K562 (cell line): Measurements from ENCODE around the gene CFAP53.

Experiments
- EGR1 ChIP-seq: fragments of 450-650 bp; conservative IDR thresholded peaks from 2 replicates; pipeline ENCODE4 v1.6.1; 2017; ENCODE audit warnings: mild to moderate bottlenecking
- GATA2 ChIP-seq: sonication (generic); formaldehyde crosslinking; IDR thresholded peaks from 2 replicates; pipeline ENCODE4 v1.4.0; 2020; ENCODE audit warnings: mild to moderate bottlenecking, missing genetic modification reagents
- TAF1 ChIP-seq: IDR thresholded peaks from 2 replicates; pipeline ENCODE4 v1.6.1; 2011; ENCODE audit warnings: mild to moderate bottlenecking, low read length, moderate library complexity; ENCODE audit not compliant: insufficient read depth, control insufficient read depth, severe bottlenecking; ENCODE audit errors: extremely low read depth
- TF ChIP-seq, protein P1 (sequence below): fragments of 250-450 bp; sonication (Bioruptor Pico); IDR thresholded peaks from 2 replicates; pipeline ENCODE4 v1.4.0; 2020; ENCODE audit warnings: mild to moderate bottlenecking, moderate library complexity
- TF ChIP-seq, protein P2 (sequence below): sonication (generic); formaldehyde crosslinking; IDR thresholded peaks from 2 replicates; pipeline ENCODE4 v1.8.1; 2023; ENCODE audit warnings: mild to moderate bottlenecking, missing genetic modification reagents
- TF ChIP-seq, protein P3 (sequence below): sonication (generic); formaldehyde crosslinking; IDR thresholded peaks from 2 replicates; pipeline ENCODE4 v1.8.1; 2023; ENCODE audit warnings: mild to moderate bottlenecking, missing genetic modification reagents

DNA sequence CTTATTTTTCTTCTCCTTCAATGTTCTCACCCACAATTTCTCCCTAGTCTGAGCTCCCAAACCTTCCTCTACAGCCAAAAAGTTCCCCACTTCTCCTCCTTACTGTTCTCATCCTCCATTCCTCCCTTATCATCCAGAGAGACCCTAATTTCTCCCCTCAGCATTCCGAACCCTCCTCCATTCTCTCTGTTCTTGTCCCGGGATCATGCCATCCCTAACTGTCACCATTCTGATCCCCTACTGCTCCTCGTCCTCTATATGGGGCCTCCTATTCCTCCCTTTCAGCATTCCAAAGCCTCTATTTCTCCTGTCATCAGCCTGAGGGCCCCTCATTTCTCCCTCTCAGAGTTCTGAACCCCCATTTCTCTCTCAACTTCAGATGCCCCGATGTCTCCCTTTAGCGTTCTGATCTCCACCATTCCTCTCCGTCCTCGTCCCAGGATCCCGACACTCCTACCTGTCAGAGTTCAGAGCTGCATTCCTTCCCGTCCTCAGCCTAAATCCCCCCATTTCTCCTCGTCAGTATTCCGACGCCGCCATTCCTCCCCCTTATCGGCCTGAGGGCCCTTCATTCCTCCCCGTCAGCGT is 14.5 kb upstream of the CFAP53 start:
- no peak for TF ChIP-seq TAF1
- TF ChIP-seq, protein P1, sequence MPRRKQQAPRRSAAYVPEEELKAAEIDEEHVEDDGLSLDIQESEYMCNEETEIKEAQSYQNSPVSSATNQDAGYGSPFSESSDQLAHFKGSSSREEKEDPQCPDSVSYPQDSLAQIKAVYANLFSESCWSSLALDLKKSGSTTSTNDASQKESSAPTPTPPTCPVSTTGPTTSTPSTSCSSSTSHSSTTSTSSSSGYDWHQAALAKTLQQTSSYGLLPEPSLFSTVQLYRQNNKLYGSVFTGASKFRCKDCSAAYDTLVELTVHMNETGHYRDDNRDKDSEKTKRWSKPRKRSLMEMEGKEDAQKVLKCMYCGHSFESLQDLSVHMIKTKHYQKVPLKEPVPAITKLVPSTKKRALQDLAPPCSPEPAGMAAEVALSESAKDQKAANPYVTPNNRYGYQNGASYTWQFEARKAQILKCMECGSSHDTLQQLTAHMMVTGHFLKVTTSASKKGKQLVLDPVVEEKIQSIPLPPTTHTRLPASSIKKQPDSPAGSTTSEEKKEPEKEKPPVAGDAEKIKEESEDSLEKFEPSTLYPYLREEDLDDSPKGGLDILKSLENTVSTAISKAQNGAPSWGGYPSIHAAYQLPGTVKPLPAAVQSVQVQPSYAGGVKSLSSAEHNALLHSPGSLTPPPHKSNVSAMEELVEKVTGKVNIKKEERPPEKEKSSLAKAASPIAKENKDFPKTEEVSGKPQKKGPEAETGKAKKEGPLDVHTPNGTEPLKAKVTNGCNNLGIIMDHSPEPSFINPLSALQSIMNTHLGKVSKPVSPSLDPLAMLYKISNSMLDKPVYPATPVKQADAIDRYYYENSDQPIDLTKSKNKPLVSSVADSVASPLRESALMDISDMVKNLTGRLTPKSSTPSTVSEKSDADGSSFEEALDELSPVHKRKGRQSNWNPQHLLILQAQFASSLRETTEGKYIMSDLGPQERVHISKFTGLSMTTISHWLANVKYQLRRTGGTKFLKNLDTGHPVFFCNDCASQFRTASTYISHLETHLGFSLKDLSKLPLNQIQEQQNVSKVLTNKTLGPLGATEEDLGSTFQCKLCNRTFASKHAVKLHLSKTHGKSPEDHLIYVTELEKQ (CRISPR knock-in tag) = no peak
- no peak for TF ChIP-seq EGR1
- TF ChIP-seq, protein P2, sequence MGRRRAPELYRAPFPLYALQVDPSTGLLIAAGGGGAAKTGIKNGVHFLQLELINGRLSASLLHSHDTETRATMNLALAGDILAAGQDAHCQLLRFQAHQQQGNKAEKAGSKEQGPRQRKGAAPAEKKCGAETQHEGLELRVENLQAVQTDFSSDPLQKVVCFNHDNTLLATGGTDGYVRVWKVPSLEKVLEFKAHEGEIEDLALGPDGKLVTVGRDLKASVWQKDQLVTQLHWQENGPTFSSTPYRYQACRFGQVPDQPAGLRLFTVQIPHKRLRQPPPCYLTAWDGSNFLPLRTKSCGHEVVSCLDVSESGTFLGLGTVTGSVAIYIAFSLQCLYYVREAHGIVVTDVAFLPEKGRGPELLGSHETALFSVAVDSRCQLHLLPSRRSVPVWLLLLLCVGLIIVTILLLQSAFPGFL (CRISPR knock-in tag) = no peak
- no peak for TF ChIP-seq GATA2 (CRISPR knock-in tag)
- TF ChIP-seq, protein P3, sequence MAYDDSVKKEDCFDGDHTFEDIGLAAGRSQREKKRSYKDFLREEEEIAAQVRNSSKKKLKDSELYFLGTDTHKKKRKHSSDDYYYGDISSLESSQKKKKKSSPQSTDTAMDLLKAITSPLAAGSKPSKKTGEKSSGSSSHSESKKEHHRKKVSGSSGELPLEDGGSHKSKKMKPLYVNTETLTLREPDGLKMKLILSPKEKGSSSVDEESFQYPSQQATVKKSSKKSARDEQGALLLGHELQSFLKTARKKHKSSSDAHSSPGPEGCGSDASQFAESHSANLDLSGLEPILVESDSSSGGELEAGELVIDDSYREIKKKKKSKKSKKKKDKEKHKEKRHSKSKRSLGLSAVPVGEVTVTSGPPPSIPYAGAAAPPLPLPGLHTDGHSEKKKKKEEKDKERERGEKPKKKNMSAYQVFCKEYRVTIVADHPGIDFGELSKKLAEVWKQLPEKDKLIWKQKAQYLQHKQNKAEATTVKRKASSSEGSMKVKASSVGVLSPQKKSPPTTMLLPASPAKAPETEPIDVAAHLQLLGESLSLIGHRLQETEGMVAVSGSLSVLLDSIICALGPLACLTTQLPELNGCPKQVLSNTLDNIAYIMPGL (CRISPR knock-in tag) = no peak
